ENCODE results near the gene DTD1. TPM values are rescaled to one million over a fixed set of nuclear protein-coding genes. Genes with fewer than 3 reads are reported as not detected.

The DTD1 gene
- total RNA-seq, 1 experiment from 2014 or later = 16.6 TPM

DNA sequence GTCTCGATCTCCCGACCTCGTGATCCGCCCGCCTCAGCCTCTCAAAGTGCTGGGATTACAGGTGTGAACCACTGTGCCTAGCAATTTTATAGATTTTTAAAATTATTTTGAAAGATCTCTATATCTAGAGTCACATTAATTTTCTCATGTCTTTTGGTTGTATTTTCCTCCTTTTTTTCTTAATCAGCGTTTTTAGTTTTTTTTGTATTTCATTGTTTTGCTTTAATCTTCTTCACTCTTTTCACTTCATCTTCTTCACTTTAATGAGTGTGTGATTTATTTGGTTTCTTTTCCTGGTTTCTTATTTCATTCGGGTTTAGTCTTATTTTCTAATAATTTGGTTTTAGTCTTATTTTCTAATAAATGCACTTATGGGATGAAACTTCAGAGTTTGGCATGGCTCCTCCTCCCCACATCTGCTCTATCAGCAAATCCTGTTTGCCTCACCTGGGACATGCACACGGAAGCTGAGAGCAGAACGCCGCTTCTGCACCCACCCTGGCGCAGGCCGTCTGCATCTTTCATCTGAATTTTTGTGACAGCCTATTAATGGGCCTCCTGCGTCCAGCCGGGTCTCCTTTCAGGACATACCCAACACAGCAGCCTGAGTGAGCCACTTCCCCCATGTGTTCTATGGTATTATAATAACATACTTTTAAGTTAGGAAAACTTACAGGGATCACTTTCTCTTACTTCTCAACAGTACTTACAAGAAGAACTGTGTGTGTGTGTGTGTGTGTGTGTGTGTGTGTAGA lies 35.5 kb downstream of the DTD1 start:
- no peak for TF ChIP-seq CTCF (conservative IDR thresholded peaks at IDR 0.05; ENCODE audit: low read depth, low read length)
- Histone ChIP-seq H3K4me1 (ENCODE audit: insufficient read depth, low read length, poor library complexity, severe bottlenecking) (peaks cover 5% of the 10 kb centered on the region), H3K27me3 (replicated peaks; ENCODE audit: insufficient read depth, low read depth, low read length, poor library complexity) (no peaks in the 10 kb centered on the region), H3K9me3 (ENCODE audit: low read depth, low read length, poor library complexity, severe bottlenecking) (no peaks in the 10 kb centered on the region), H3K4me3 (ENCODE audit: low read depth, low read length, poor library complexity, severe bottlenecking) (no peak overlapping the region), H3K36me3 (ENCODE audit: insufficient read depth, low read length, poor library complexity, severe bottlenecking) (no peaks in the 10 kb centered on the region), H3K27ac (ENCODE audit: low read depth, low read length, poor library complexity, severe bottlenecking) (no peak overlapping the region)
- BruUV-seq (replicated peaks) = no TSS peak
- ChIA-PET POLR2A (ENCODE audit: low non-redundant PET) (no interaction called here), CTCF (no interaction called here)
- intact Hi-C loops (cut with micrococcal nuclease; ENCODE audit: unreplicated experiment) = no loop called here
- no peak for DNase-seq (ENCODE audit: low spot score)

GRCh38 chr20:18624948-18625347 lies 37.1 kb downstream of the DTD1 start:
- Histone ChIP-seq H3K27me3 (replicated peaks; ENCODE audit: insufficient read depth, low read depth, low read length, poor library complexity) (no peaks in the 10 kb centered on the region), H3K36me3 (ENCODE audit: insufficient read depth, low read length, poor library complexity, severe bottlenecking) (no peaks in the 10 kb centered on the region), H3K27ac (ENCODE audit: low read depth, low read length, poor library complexity, severe bottlenecking) (no peak overlapping the region), H3K4me1 (ENCODE audit: insufficient read depth, low read length, poor library complexity, severe bottlenecking) (peaks cover 5% of the 10 kb centered on the region), H3K4me3 (ENCODE audit: low read depth, low read length, poor library complexity, severe bottlenecking) (no peak overlapping the region), H3K9me3 (ENCODE audit: low read depth, low read length, poor library complexity, severe bottlenecking) (no peaks in the 10 kb centered on the region)
- BruUV-seq (replicated peaks) = no TSS peak
- no peak for DNase-seq (ENCODE audit: low spot score)
- ChIA-PET POLR2A (ENCODE audit: low non-redundant PET) (no interaction called here), CTCF (no interaction called here)
- intact Hi-C loops (cut with micrococcal nuclease; ENCODE audit: unreplicated experiment) = no loop called here
- TF ChIP-seq EZH2 (IDR thresholded peaks at IDR 0.05; ENCODE audit: borderline replicate concordance, low read depth, low read length, poor library complexity, severe bottlenecking) = no peak
- no peak for TF ChIP-seq CTCF (conservative IDR thresholded peaks at IDR 0.05; ENCODE audit: low read depth, low read length)

DNA sequence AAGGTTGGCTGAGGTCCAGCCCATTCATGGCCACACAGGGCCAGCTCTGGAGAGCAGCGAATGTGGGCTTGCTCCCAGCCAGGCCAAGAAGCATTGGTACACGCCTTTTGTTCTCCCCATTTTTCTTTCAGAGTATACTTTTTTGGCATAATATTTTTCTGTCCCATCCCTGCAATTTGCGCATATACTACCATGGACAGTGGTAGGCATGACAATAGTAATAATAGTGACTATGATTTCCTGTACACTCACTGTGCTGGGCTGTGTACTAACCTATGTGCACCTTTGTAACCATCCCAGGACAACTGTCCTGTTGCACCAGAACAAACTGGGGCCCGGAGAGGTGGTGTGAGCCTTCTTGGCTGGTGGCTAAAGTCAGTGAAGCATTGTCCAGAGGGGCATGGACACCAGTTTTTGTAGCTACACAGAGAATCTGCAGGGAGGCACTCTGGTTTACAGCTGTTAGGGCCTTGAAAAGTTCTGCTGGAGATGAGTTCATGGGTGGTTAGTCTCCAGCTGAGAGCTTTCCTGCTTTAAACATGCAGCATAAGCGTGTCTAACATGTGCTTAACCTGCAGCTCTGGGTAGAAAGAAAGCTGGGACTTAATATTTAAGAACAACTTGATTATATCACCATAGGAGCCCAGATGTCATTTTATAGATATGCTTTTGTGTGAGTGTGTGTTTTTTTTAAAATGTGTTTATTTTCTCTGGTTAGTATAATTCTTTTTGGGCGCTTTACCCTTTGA lies 38.2 kb downstream of the DTD1 start:
- Histone ChIP-seq H3K27me3 (replicated peaks; ENCODE audit: insufficient read depth, low read depth, low read length, poor library complexity) (no peaks in the 10 kb centered on the region), H3K4me1 (ENCODE audit: insufficient read depth, low read length, poor library complexity, severe bottlenecking) (peaks cover 5% of the 10 kb centered on the region), H3K4me3 (ENCODE audit: low read depth, low read length, poor library complexity, severe bottlenecking) (no peak overlapping the region), H3K9me3 (ENCODE audit: low read depth, low read length, poor library complexity, severe bottlenecking) (no peaks in the 10 kb centered on the region), H3K27ac (ENCODE audit: low read depth, low read length, poor library complexity, severe bottlenecking) (no peak overlapping the region), H3K36me3 (ENCODE audit: insufficient read depth, low read length, poor library complexity, severe bottlenecking) (no peaks in the 10 kb centered on the region)
- CTCF ChIA-PET = no interaction called here
- TF ChIP-seq EZH2 (IDR thresholded peaks at IDR 0.05; ENCODE audit: borderline replicate concordance, low read depth, low read length, poor library complexity, severe bottlenecking) = no peak
- no peak for TF ChIP-seq CTCF (conservative IDR thresholded peaks at IDR 0.05; ENCODE audit: low read depth, low read length)
- intact Hi-C loops (cut with micrococcal nuclease; ENCODE audit: unreplicated experiment) = no loop called here
- DNase-seq (ENCODE audit: low spot score) = peak; percentile 37
- POLR2A ChIA-PET (ENCODE audit: low non-redundant PET) = no interaction called here
- no TSS peak for BruUV-seq (replicated peaks)

All from A673 (cell line).